Gastroesophageal sphincter (tissue), 4 donors: ENCODE data around the gene EIF3F. TPM values are rescaled to one million over a fixed set of nuclear protein-coding genes. Genes with fewer than 3 reads are reported as not detected.
A peak's percentile ranks its signal among the peaks of the same experiment; 100 is the strongest.

Source experiments
- ATAC-seq: fragments of 150-250 bp; one replicate; pipeline ENCODE4 v1.9.1; 2016; ENCODE audit warnings: mild to moderate bottlenecking, moderate library complexity
- H3K27ac ChIP-seq, 4 donors: fragments of 200-600 bp; sonication (generic) in 3 of 4; 1 replicate in 3 of 4; 2 replicates in 1 of 4; pipeline ENCODE4 v1.5.1; 2016 to 2019
- H3K27me3 ChIP-seq: fragments of 200-600 bp; sonication (generic); one replicate; pipeline ENCODE4 v1.5.1; 2019
- H3K36me3 ChIP-seq, 2 donors: fragments of 200-600 bp; sonication (generic); one replicate each; pipeline ENCODE4 v1.5.1; 2019; ENCODE audit warnings: control low read depth in 1 of 2
- H3K4me1 ChIP-seq, 3 donors: fragments of 200-600 bp; sonication (generic); 1 replicate in 2 of 3; 2 replicates in 1 of 3; pipeline ENCODE4 v1.5.1; 2016 to 2019; ENCODE audit warnings: control low read depth in 2 of 3
- H3K4me3 ChIP-seq, 2 donors: fragments of 200-600 bp; sonication (generic); one replicate each; pipeline ENCODE4 v1.5.1; 2019; ENCODE audit warnings: mild to moderate bottlenecking in 1 of 2, moderate library complexity in 1 of 2
- H3K9me3 ChIP-seq, 3 donors: fragments of 200-600 bp; sonication (generic); one replicate each; pipeline ENCODE4 v1.5.1; 2017 to 2019; ENCODE audit warnings: control low read depth in 2 of 3
- EP300 ChIP-seq: sonication (generic); formaldehyde crosslinking; IDR thresholded peaks from one replicate; pipeline ENCODE4 v1.6.1; 2017; ENCODE audit warnings: antibody characterized with exemption, mild to moderate bottlenecking
- POLR2A ChIP-seq, 2 donors: fragments of 450-650 bp; IDR thresholded peaks; one replicate each; pipeline ENCODE4 v1.6.1; 2017; ENCODE audit warnings: antibody characterized with exemption in 2 of 2, mild to moderate bottlenecking in 2 of 2, moderate library complexity in 1 of 2
- POLR2AphosphoS5 ChIP-seq: sonication (generic); formaldehyde crosslinking; IDR thresholded peaks from one replicate; pipeline ENCODE4 v1.6.1; 2017; ENCODE audit warnings: antibody characterized with exemption
- WGBS, 2 donors: methylation state at CpG; one replicate each; pipeline ENCODE4 v1.1.5; 2018; ENCODE audit warnings: low coverage in 1 of 2; 5-methylcytosine and 5-hydroxymethylcytosine counted together
- total RNA-seq, 4 donors: library from RNA; depleted of rRNA; stranded (reverse); fragments of >200 nt; gene quantifications; one replicate each; pipeline ENCODE4 v1.1.0, GENCODE V29; 2016
- TF ChIP-seq, protein P1 (sequence below), 4 experiments: fragments of 200-600 bp in 2 of 4; fragments of 450-650 bp in 2 of 4; sonication (generic) in 1 of 4; IDR thresholded peaks; one replicate each; pipeline ENCODE4 v1.5.1; 2017 to 2019; ENCODE audit warnings: antibody characterized with exemption in 4 of 4, mild to moderate bottlenecking in 2 of 4, moderate library complexity in 2 of 4

EIF3F gene
- 100 to 1,000 TPM; 204 to 356 (median 235) TPM for total RNA-seq

- Histone ChIP-seq H3K36me3 (peaks cover 0 to 9% of the 10 kb centered on the region in 2 donors), H3K9me3 (no peaks in the 10 kb centered on the region), H3K27ac (peak within 1 kb of the TSS; percentile 74 to 88 (median 78)), H3K4me3 (peak within 1 kb of the TSS; percentile 61 to 67), H3K27me3 (no peaks in the 10 kb centered on the region), H3K4me1 (peaks cover 13 to 42% (median 18%) of the 10 kb centered on the region in 3 donors)
- peak; percentile 100 for ATAC-seq
- no peak for TF ChIP-seq EP300
- TF ChIP-seq POLR2AphosphoS5: peak; percentile 70
- TF ChIP-seq, protein P1, sequence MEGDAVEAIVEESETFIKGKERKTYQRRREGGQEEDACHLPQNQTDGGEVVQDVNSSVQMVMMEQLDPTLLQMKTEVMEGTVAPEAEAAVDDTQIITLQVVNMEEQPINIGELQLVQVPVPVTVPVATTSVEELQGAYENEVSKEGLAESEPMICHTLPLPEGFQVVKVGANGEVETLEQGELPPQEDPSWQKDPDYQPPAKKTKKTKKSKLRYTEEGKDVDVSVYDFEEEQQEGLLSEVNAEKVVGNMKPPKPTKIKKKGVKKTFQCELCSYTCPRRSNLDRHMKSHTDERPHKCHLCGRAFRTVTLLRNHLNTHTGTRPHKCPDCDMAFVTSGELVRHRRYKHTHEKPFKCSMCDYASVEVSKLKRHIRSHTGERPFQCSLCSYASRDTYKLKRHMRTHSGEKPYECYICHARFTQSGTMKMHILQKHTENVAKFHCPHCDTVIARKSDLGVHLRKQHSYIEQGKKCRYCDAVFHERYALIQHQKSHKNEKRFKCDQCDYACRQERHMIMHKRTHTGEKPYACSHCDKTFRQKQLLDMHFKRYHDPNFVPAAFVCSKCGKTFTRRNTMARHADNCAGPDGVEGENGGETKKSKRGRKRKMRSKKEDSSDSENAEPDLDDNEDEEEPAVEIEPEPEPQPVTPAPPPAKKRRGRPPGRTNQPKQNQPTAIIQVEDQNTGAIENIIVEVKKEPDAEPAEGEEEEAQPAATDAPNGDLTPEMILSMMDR (IDR thresholded peaks at IDR 0.05): peak; percentile 63 to 88 (median 86)
- TF ChIP-seq POLR2A (IDR thresholded peaks at IDR 0.05): peak in 1 of 2 donors; percentile 21
- WGBS, 2 donors: 0 to 2% methylated on average over 7 to 25 of the region's 47 CpGs
These were observed at the start of gene EIF3F for GRCh38 chr11:7986768-7987559. EIF3F (plus strand) TSS chr11:7987337; CDS start chr11:7987353, 16 bp downstream.

DNA sequence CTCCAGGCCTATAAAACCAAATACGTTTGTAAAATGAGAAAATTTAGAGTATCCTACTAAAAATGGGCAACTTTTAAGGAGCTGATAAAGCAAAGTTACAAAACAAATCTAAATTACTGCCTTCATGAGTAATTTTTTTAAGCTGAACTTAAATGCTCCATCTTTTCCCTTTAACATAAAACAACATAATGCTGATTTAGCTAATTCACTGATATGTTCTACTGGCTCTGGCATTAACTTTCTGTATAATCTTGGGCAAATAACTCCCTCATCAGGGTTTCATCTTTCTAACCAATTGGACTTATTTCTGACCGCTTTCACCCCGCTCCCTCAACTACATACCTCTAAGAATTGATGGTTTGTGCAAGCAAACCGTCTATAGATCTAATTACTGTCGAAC is 46.0 kb upstream of the EIF3F start:
- H3K36me3 ChIP-seq: no peaks in the 10 kb centered on the region
- H3K9me3 ChIP-seq: peaks cover 0 to 33% (median 0%) of the 10 kb centered on the region in 3 donors
- peaks cover 6% of the 10 kb centered on the region for H3K27me3 ChIP-seq
- H3K4me3 ChIP-seq: no peak overlapping the region
- TF ChIP-seq POLR2A (IDR thresholded peaks at IDR 0.05) (no peak), EP300 (no peak), POLR2AphosphoS5 (no peak)
- TF ChIP-seq, protein P1 (IDR thresholded peaks at IDR 0.05): no peak
- no peaks in the 10 kb centered on the region for H3K4me1 ChIP-seq
- no peak for ATAC-seq
- H3K27ac ChIP-seq: no peak overlapping the region
- 55 to 62% methylated on average over 4 to 5 of the region's 5 CpGs for WGBS, 2 donors

- ATAC-seq: no peak
- TF ChIP-seq POLR2A (IDR thresholded peaks at IDR 0.05): no peak
- TF ChIP-seq, protein P1 (IDR thresholded peaks at IDR 0.05): no peak
- no peak for TF ChIP-seq EP300
- no peak for TF ChIP-seq POLR2AphosphoS5
- no peak within 1 kb of the TSS for H3K27ac ChIP-seq
These were observed 45.5 kb upstream of the EIF3F start, which contains the start of gene OR10A3 for GRCh38 chr11:7941608-7942007. OR10A3 (minus strand) TSS chr11:7941708; CDS start chr11:7939520, 2,188 bp downstream.

DNA sequence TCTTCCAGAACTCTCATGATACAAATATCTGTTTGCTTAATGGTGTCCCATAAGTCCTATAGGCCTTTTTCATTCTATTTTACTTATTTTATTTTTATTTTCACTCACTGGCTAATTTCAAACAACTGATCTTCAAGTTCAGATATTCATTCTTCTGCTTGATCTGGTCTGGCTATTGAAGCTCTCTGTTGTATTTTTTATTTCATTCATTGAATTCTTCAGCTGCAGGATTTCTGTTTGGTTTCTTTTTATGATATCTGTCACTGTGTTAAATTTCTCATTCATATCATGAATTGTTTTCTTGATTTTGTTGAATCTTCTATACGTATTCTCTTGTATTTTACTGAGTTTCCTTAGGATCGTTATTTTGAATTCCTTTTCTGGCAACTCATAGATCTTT is 43.0 kb upstream of the EIF3F start:
- Histone ChIP-seq H3K27ac (no peak overlapping the region), H3K4me1 (no peaks in the 10 kb centered on the region), H3K27me3 (peaks cover 12% of the 10 kb centered on the region), H3K4me3 (no peak overlapping the region), H3K36me3 (no peaks in the 10 kb centered on the region), H3K9me3 (peaks cover 0 to 33% (median 0%) of the 10 kb centered on the region in 3 donors)
- no peak for ATAC-seq
- 95 to 100% methylated on average over 1 to 2 of the region's 2 CpGs for WGBS, 2 donors
- TF ChIP-seq POLR2A (IDR thresholded peaks at IDR 0.05) (no peak), POLR2AphosphoS5 (no peak), EP300 (no peak)
- TF ChIP-seq, protein P1 (IDR thresholded peaks at IDR 0.05): no peak

More at GRCh38 chr11:7941608-7942007, 45.5 kb upstream of the EIF3F start, which contains the start of gene OR10A3:
- H3K4me3 ChIP-seq: no peak within 1 kb of the TSS
- peaks cover 11% of the 10 kb centered on the region for H3K27me3 ChIP-seq
- 93% methylated on average over 2 of the region's 2 CpGs for WGBS, 2 donors
- no peaks in the 10 kb centered on the region for H3K36me3 ChIP-seq
- peaks cover 0 to 33% (median 0%) of the 10 kb centered on the region in 3 donors for H3K9me3 ChIP-seq
- no peaks in the 10 kb centered on the region for H3K4me1 ChIP-seq
